T-helper 2 cell treated with Interferon-gamma antibody and Interleukin-4, amounts not matched to agents 5 μg/mL and 100 μg/mL, for 36 hours (primary cell): ENCODE measurements around the gene ZNF160.
"Not testable (repeated sequence)": the region's sequence is repeated elsewhere in the genome, so short reads cannot be mapped to it uniquely, and the experiment has no call there.

Experiments
- DNase-seq: peaks from one replicate; pipeline ENCODE4 v3.0.0; 2021; ENCODE audit warnings: low spot score
- H3K27ac Mint-ChIP-seq: one replicate; pipeline ENCODE4 v1.8.0; 2021; ENCODE audit warnings: mild to moderate bottlenecking, mixed read lengths
- H3K27me3 Mint-ChIP-seq: one replicate; pipeline ENCODE4 v1.8.0; 2021; ENCODE audit warnings: low read depth, mixed read lengths
- H3K36me3 Mint-ChIP-seq: one replicate; pipeline ENCODE4 v1.8.0; 2021; ENCODE audit warnings: low read depth, mixed read lengths
- H3K4me1 Mint-ChIP-seq: one replicate; pipeline ENCODE4 v1.8.0; 2021; ENCODE audit warnings: low read depth, mixed read lengths
- H3K4me3 Mint-ChIP-seq: one replicate; pipeline ENCODE4 v1.8.0; 2022; ENCODE audit warnings: mild to moderate bottlenecking, moderate library complexity, mixed read lengths
- H3K9me3 Mint-ChIP-seq: one replicate; pipeline ENCODE4 v1.8.0; 2021; ENCODE audit warnings: mixed read lengths

Gene ZNF160

GRCh38 chr19:53078668-53079067, 24.6 kb downstream of the ZNF160 start:
- Mint-ChIP-seq H3K36me3 (peaks cover 99% of the 10 kb centered on the region), H3K27ac (no peak overlapping the region), H3K4me3 (no peak overlapping the region), H3K4me1 (no peaks in the 10 kb centered on the region), H3K9me3 (peaks cover 75% of the 10 kb centered on the region), H3K27me3 (no peaks in the 10 kb centered on the region)
- DNase-seq, result no peak

GRCh38 chr19:53076984-53077383, 26.2 kb downstream of the ZNF160 start:
- no peak overlapping the region for H3K4me3 Mint-ChIP-seq
- peaks cover 97% of the 10 kb centered on the region for H3K36me3 Mint-ChIP-seq
- no peaks in the 10 kb centered on the region for H3K27me3 Mint-ChIP-seq
- DNase-seq, result no peak
- no peaks in the 10 kb centered on the region for H3K4me1 Mint-ChIP-seq
- H3K27ac Mint-ChIP-seq, result no peak overlapping the region
- H3K9me3 Mint-ChIP-seq, result peaks cover 73% of the 10 kb centered on the region

GRCh38 chr19:53068834-53069233, 34.4 kb downstream of the ZNF160 start:
- H3K36me3 Mint-ChIP-seq, result peaks cover 71% of the 10 kb centered on the region
- no peaks in the 10 kb centered on the region for H3K4me1 Mint-ChIP-seq
- no peak for DNase-seq
- H3K27me3 Mint-ChIP-seq, result no peaks in the 10 kb centered on the region
- H3K9me3 Mint-ChIP-seq, result peaks cover 60% of the 10 kb centered on the region
- H3K27ac Mint-ChIP-seq, result no peak overlapping the region
- no peak overlapping the region for H3K4me3 Mint-ChIP-seq

GRCh38 chr19:53068199-53068598, 35.0 kb downstream of the ZNF160 start:
- Mint-ChIP-seq H3K27me3 (no peaks in the 10 kb centered on the region), H3K27ac (no peak overlapping the region), H3K36me3 (peaks cover 67% of the 10 kb centered on the region), H3K4me1 (no peaks in the 10 kb centered on the region), H3K4me3 (no peak overlapping the region), H3K9me3 (peaks cover 62% of the 10 kb centered on the region)
- no peak for DNase-seq

GRCh38 chr19:53057904-53058580, 45.2 kb downstream of the ZNF160 start:
- Mint-ChIP-seq H3K27me3 (no peaks in the 10 kb centered on the region), H3K36me3 (peaks cover 7% of the 10 kb centered on the region), H3K9me3 (peaks cover 63% of the 10 kb centered on the region), H3K4me1 (no peaks in the 10 kb centered on the region), H3K4me3 (no peak overlapping the region), H3K27ac (no peak overlapping the region)
- no peak for DNase-seq

- Mint-ChIP-seq H3K4me1 (no peaks in the 10 kb centered on the region), H3K27me3 (no peaks in the 10 kb centered on the region), H3K27ac (no peak overlapping the region), H3K9me3 (peaks cover 56% of the 10 kb centered on the region), H3K36me3 (peaks cover 4% of the 10 kb centered on the region), H3K4me3 (no peak overlapping the region)
- no peak for DNase-seq
Observed at GRCh38 chr19:53055117-53055516, 48.1 kb downstream of the ZNF160 start.

GRCh38 chr19:53047379-53047778, 55.8 kb downstream of the ZNF160 start:
- peaks cover 42% of the 10 kb centered on the region for H3K9me3 Mint-ChIP-seq
- no peak overlapping the region for H3K4me3 Mint-ChIP-seq
- H3K27ac Mint-ChIP-seq, result no peak overlapping the region
- H3K27me3 Mint-ChIP-seq, result no peaks in the 10 kb centered on the region
- no peak for DNase-seq
- peaks cover 1% of the 10 kb centered on the region for H3K36me3 Mint-ChIP-seq
- no peaks in the 10 kb centered on the region for H3K4me1 Mint-ChIP-seq

- no peak for DNase-seq
- Mint-ChIP-seq H3K4me1 (no peaks in the 10 kb centered on the region), H3K9me3 (peaks cover 43% of the 10 kb centered on the region), H3K4me3 (no peak overlapping the region), H3K36me3 (peaks cover 1% of the 10 kb centered on the region), H3K27me3 (no peaks in the 10 kb centered on the region), H3K27ac (no peak overlapping the region)
Observed at GRCh38 chr19:53045536-53045935, 57.7 kb downstream of the ZNF160 start.

- DNase-seq, result no peak
- Mint-ChIP-seq H3K9me3 (peaks cover 39% of the 10 kb centered on the region), H3K4me1 (no peaks in the 10 kb centered on the region), H3K36me3 (peaks cover 4% of the 10 kb centered on the region), H3K27me3 (no peaks in the 10 kb centered on the region), H3K4me3 (no peak overlapping the region), H3K27ac (no peak overlapping the region)
Observed at GRCh38 chr19:53041366-53041765, 61.9 kb downstream of the ZNF160 start.

- H3K4me1 Mint-ChIP-seq, result no peaks in the 10 kb centered on the region
- no peak for DNase-seq
- peaks cover 5% of the 10 kb centered on the region for H3K36me3 Mint-ChIP-seq
- peaks cover 49% of the 10 kb centered on the region for H3K9me3 Mint-ChIP-seq
- no peaks in the 10 kb centered on the region for H3K27me3 Mint-ChIP-seq
- H3K4me3 Mint-ChIP-seq, result peak overlapping the region; percentile 44
- H3K27ac Mint-ChIP-seq, result no peak overlapping the region
Observed at GRCh38 chr19:53037101-53038097, 65.8 kb downstream of the ZNF160 start.

GRCh38 chr19:53034948-53035675, 68.1 kb downstream of the ZNF160 start:
- Mint-ChIP-seq H3K4me1 (no peaks in the 10 kb centered on the region), H3K27ac (no peak overlapping the region), H3K9me3 (peaks cover 46% of the 10 kb centered on the region), H3K36me3 (peaks cover 5% of the 10 kb centered on the region), H3K4me3 (no peak overlapping the region), H3K27me3 (no peaks in the 10 kb centered on the region)
- DNase-seq, result no peak

GRCh38 chr19:53034054-53034453, 69.2 kb downstream of the ZNF160 start:
- H3K27ac Mint-ChIP-seq, result no peak overlapping the region
- H3K36me3 Mint-ChIP-seq, result peaks cover 5% of the 10 kb centered on the region
- no peaks in the 10 kb centered on the region for H3K4me1 Mint-ChIP-seq
- no peak for DNase-seq
- H3K9me3 Mint-ChIP-seq, result peaks cover 53% of the 10 kb centered on the region
- H3K27me3 Mint-ChIP-seq, result no peaks in the 10 kb centered on the region
- no peak overlapping the region for H3K4me3 Mint-ChIP-seq

- not testable (repeated sequence) for H3K27me3 Mint-ChIP-seq, H3K36me3 Mint-ChIP-seq, H3K4me3 Mint-ChIP-seq, H3K4me1 Mint-ChIP-seq, H3K27ac Mint-ChIP-seq, DNase-seq
- H3K9me3 Mint-ChIP-seq, result peaks cover 56% of the 10 kb centered on the region
Observed at GRCh38 chr19:53028306-53028705, 74.9 kb downstream of the ZNF160 start.

- no peaks in the 10 kb centered on the region for H3K36me3 Mint-ChIP-seq
- DNase-seq, result no peak
Observed at GRCh38 chr19:53019684-53020083, 83.5 kb downstream of the ZNF160 start.

More at GRCh38 chr19:53019684-53020083, 83.5 kb downstream of the ZNF160 start:
- Mint-ChIP-seq H3K27ac (no peak overlapping the region), H3K27me3 (no peaks in the 10 kb centered on the region), H3K4me3 (no peak overlapping the region), H3K4me1 (no peaks in the 10 kb centered on the region), H3K9me3 (peaks cover 52% of the 10 kb centered on the region)
